KMS-11 (cell line): ENCODE data around the gene TBC1D14.

Experiments
- H2AFZ ChIP-seq: fragments of 200-600 bp; sonication (generic); 2 replicates; pipeline ENCODE4 v1.6.1; 2016; ENCODE audit warnings: antibody characterized with exemption, mixed run types, low read depth
- H3K27ac ChIP-seq: fragments of 200-600 bp; sonication (generic); 2 replicates; pipeline ENCODE4 v1.6.1; 2016; ENCODE audit warnings: mild to moderate bottlenecking, mixed run types
- H3K27me3 ChIP-seq: fragments of 200-600 bp; sonication (generic); 2 replicates; pipeline ENCODE4 v1.6.1; 2017; ENCODE audit warnings: mild to moderate bottlenecking, low read depth, mixed run types, moderate library complexity; ENCODE audit not compliant: insufficient read depth
- H3K36me3 ChIP-seq: fragments of 200-600 bp; sonication (generic); 2 replicates; pipeline ENCODE4 v1.6.1; 2017; ENCODE audit warnings: mild to moderate bottlenecking, mixed run types; ENCODE audit not compliant: insufficient read depth
- H3K4me1 ChIP-seq: fragments of 200-600 bp; sonication (generic); 2 replicates; pipeline ENCODE4 v1.6.1; 2016; ENCODE audit warnings: mild to moderate bottlenecking, low read depth, mixed run types; ENCODE audit not compliant: poor library complexity, severe bottlenecking
- H3K4me2 ChIP-seq: fragments of 200-600 bp; sonication (generic); 2 replicates; pipeline ENCODE4 v1.7.0; 2016; ENCODE audit warnings: mild to moderate bottlenecking, mixed run types
- H3K4me3 ChIP-seq: fragments of 200-600 bp; sonication (generic); IDR thresholded peaks from 2 replicates; pipeline ENCODE4 v1.6.1; 2017; ENCODE audit warnings: low read depth, low read length, mixed read lengths; ENCODE audit not compliant: insufficient read depth
- H3K79me2 ChIP-seq: fragments of 200-600 bp; sonication (generic); 2 replicates; pipeline ENCODE4 v1.6.1; 2016; ENCODE audit warnings: low read depth, mixed run types; ENCODE audit not compliant: insufficient read depth
- H3K9ac ChIP-seq: fragments of 200-600 bp; sonication (generic); 2 replicates; pipeline ENCODE4 v1.6.1; 2016; ENCODE audit warnings: mild to moderate bottlenecking, mixed run types
- H4K20me1 ChIP-seq: fragments of 200-600 bp; sonication (generic); 2 replicates; pipeline ENCODE4 v1.6.1; 2016; ENCODE audit warnings: mild to moderate bottlenecking, mixed run types; ENCODE audit not compliant: insufficient read depth
- TF ChIP-seq, protein P1 (sequence below): fragments of 200-600 bp; sonication (generic); conservative IDR thresholded peaks from 2 replicates; pipeline ENCODE4 v1.6.1; 2017; ENCODE audit warnings: low read depth, mild to moderate bottlenecking, antibody characterized with exemption, low read length, moderate library complexity, mixed read lengths

The TBC1D14 gene

DNA sequence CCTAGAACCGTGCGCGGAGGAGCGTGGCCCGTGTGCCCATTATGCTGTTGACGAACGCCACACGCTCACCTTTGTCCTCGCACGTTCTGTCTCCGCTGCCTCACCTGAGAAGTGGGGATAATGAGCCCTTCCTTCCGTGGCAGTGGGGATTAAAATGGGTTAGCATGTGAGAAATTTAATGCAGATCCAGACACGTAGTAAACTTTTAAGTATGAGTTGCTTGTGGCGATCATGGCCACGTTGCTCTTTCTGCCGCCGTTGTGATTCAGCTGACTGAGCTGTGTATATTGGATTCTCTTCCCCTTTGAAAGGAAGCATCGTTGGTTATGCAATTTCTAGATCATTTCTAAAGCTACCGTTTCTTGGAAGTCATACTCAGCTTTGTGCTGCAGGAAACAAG is 16.5 kb downstream of the TBC1D14 start:
- H3K4me2 ChIP-seq = no peak overlapping the region; the same call in 1 of the 2 replicates
- H3K4me1 ChIP-seq = peaks cover 28% of the 10 kb centered on the region
- no peak overlapping the region for H3K27ac ChIP-seq
- no peaks in the 10 kb centered on the region for H3K79me2 ChIP-seq
- no peak overlapping the region for H3K4me3 ChIP-seq
- no peaks in the 10 kb centered on the region for H3K36me3 ChIP-seq
- H3K27me3 ChIP-seq = no peaks in the 10 kb centered on the region
- no peak overlapping the region for H2AFZ ChIP-seq
- H4K20me1 ChIP-seq = no peaks in the 10 kb centered on the region
- H3K9ac ChIP-seq = no peak overlapping the region
- TF ChIP-seq, protein P1, sequence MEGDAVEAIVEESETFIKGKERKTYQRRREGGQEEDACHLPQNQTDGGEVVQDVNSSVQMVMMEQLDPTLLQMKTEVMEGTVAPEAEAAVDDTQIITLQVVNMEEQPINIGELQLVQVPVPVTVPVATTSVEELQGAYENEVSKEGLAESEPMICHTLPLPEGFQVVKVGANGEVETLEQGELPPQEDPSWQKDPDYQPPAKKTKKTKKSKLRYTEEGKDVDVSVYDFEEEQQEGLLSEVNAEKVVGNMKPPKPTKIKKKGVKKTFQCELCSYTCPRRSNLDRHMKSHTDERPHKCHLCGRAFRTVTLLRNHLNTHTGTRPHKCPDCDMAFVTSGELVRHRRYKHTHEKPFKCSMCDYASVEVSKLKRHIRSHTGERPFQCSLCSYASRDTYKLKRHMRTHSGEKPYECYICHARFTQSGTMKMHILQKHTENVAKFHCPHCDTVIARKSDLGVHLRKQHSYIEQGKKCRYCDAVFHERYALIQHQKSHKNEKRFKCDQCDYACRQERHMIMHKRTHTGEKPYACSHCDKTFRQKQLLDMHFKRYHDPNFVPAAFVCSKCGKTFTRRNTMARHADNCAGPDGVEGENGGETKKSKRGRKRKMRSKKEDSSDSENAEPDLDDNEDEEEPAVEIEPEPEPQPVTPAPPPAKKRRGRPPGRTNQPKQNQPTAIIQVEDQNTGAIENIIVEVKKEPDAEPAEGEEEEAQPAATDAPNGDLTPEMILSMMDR = no peak

GRCh38 chr4:6926681-6927478 is 17.3 kb downstream of the TBC1D14 start:
- TF ChIP-seq, protein P1 = no peak
- Histone ChIP-seq H3K79me2 (no peaks in the 10 kb centered on the region), H3K36me3 (no peaks in the 10 kb centered on the region), H3K27me3 (no peaks in the 10 kb centered on the region), H3K27ac (no peak overlapping the region), H3K4me1 (peaks cover 36% of the 10 kb centered on the region), H3K4me3 (no peak overlapping the region), H2AFZ (no peak overlapping the region), H3K9ac (no peak overlapping the region), H4K20me1 (no peaks in the 10 kb centered on the region), H3K4me2 (no peak overlapping the region)

DNA sequence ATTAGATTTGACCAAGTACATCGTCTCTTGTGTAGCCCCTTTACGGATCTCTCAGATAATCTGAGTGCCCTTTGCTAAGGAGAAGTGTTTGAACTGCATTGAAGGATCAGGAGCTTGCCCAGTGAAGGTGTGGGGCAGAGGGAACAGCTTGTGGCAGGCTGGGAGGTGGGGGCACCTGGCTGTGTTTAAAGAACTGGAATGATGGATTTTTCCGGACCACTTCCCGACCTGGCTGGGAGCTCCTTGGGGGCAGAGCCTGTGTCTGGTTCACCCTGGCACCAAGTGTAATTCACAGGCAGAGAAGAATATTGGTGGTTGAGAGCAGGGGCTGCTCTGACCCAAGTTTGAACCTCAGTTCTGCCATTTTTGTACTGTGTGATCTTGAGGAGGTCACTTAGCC is 18.5 kb downstream of the TBC1D14 start:
- TF ChIP-seq, protein P1 = no peak
- Histone ChIP-seq H3K4me2 (no peak overlapping the region), H3K4me1 (peaks cover 40% of the 10 kb centered on the region), H2AFZ (no peak overlapping the region), H4K20me1 (no peaks in the 10 kb centered on the region), H3K27me3 (no peaks in the 10 kb centered on the region), H3K79me2 (no peaks in the 10 kb centered on the region), H3K36me3 (no peaks in the 10 kb centered on the region), H3K9ac (no peak overlapping the region), H3K27ac (no peak overlapping the region), H3K4me3 (no peak overlapping the region)

GRCh38 chr4:6929339-6929811 is 19.7 kb downstream of the TBC1D14 start:
- TF ChIP-seq, protein P1 = no peak
- H3K27me3 ChIP-seq = no peaks in the 10 kb centered on the region
- H3K79me2 ChIP-seq = no peaks in the 10 kb centered on the region
- no peak overlapping the region for H3K9ac ChIP-seq
- no peak overlapping the region for H3K27ac ChIP-seq
- H2AFZ ChIP-seq = no peak overlapping the region
- no peaks in the 10 kb centered on the region for H3K36me3 ChIP-seq
- H3K4me1 ChIP-seq = peaks cover 40% of the 10 kb centered on the region
- H3K4me2 ChIP-seq = no peak overlapping the region
- H4K20me1 ChIP-seq = no peaks in the 10 kb centered on the region
- no peak overlapping the region for H3K4me3 ChIP-seq
